Right renal pelvis (tissue), 4 donors: ENCODE data around the gene EGLN1. TPM values are rescaled to one million over a fixed set of nuclear protein-coding genes. Genes with fewer than 3 reads are reported as not detected.
A peak's percentile ranks its signal among the peaks of the same experiment; 100 is the strongest.
"Not testable (repeated sequence)": the region's sequence is repeated elsewhere in the genome, so short reads cannot be mapped to it uniquely, and the experiment has no call there.

ENCODE experiments used
- DNase-seq, 4 donors: peaks; one replicate each; pipeline ENCODE4 v3.0.0-alpha.2; 2013; ENCODE audit warnings: low read depth in 4 of 4, low spot score in 3 of 4, missing footprints in 1 of 4
- polyA plus RNA-seq, 4 donors: library from polyadenylated mRNA; unstranded; fragments of 120-200 nt; gene quantifications; one replicate each; pipeline ENCODE4 v1.2.1, GENCODE V29; 2013; ENCODE audit not compliant: insufficient read length in 4 of 4

Gene EGLN1
- polyA plus RNA-seq, 4 donors: 40.1 to 48.1 (median 44.0) TPM

- DNase-seq: no peak
These were observed 49.6 kb downstream of the EGLN1 start for GRCh38 chr1:231372501-231372900.

DNA sequence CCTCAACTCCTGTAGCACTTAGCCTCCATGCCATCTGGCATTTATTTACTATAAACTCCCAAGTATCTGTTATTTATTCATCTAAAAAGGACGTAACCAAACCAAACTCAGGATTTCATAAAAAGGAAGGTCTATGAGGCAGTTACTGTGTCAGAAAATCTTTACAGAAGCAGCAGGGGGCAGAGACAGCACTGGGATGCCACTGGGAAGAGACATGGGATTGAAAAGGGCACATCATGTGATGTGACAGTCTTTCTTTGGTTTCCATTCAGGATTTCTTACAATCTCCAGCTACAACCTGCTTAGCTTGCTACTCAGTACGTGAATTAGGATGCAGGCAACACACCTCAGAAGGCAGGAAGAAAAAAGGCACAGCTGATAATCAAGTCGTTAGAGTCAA, 52.8 kb downstream of the EGLN1 start:
- no peak for DNase-seq

DNA sequence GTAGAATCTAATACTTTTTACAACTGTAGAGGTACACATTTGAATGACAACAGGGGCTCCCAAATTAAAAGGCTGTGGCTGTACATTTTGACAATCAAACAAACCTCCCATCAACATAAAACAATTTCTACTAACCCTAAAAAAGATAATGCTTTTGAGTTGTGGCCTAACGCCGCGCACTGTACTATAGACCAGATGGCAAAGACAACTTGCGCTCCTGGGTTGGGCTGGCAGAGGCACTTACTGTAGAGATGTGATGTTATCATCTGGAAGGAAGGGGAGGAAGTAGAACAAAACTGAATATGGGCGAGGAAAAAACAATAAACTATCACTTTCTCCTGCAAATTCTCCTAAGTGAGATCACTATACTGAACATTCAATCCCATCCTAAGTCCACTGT, 57.9 kb downstream of the EGLN1 start:
- DNase-seq: no peak

GRCh38 chr1:231363624-231364023, 58.5 kb downstream of the EGLN1 start:
- no peak for DNase-seq

DNA sequence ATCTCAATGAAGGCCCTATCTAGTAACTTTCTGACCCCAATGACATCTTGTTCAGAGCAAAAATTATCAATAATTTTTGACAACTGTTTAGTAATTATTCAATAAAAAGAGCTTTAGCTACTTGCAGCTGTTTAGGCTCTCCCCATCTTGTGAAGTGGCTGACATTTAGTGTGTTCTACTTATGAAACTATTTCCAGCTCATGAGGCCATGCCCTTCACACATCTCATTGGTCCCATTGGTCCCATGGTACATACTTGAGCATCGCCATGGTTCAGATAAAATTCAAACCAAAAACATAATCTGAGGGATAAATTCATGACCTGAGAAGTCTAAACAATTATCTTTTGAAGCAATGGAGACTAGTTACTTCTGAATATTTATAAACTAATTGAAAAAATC, 59.8 kb downstream of the EGLN1 start:
- no peak for DNase-seq

GRCh38 chr1:231359113-231359512, 63.0 kb downstream of the EGLN1 start:
- no peak for DNase-seq

- peak in 1 of 4 donors; percentile 25 for DNase-seq
These were observed 64.2 kb downstream of the EGLN1 start for GRCh38 chr1:231357831-231358354.

DNA sequence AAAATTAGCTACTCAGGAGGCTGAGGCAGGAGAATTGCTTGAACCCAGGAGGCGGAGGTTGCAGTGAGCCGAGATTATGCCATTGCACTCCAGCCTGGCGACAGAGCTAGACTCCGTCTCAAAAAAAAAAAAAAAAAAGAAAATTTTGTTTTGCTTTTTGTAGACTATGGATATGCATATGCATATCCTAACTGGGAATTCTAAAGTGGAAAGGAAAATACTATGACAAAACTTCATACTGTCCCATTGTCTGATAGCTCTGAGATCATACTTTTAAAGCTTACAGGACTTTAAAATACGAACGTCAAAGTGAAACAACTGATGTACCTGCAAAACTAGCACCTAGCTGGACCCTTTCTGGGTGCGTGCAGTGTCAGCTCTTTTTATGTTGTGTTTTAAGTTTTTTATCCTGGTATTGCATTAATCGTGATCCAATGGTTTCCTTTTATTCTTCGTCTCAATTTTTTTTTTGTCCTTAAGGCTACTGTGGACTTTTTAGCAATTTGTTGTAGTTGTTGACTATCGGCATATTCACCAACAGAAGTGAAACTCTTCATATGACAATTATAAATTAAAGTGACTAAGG, 64.8 kb downstream of the EGLN1 start:
- no peak for DNase-seq

- no peak for DNase-seq
These were observed 66.9 kb downstream of the EGLN1 start for GRCh38 chr1:231355171-231355570.

DNA sequence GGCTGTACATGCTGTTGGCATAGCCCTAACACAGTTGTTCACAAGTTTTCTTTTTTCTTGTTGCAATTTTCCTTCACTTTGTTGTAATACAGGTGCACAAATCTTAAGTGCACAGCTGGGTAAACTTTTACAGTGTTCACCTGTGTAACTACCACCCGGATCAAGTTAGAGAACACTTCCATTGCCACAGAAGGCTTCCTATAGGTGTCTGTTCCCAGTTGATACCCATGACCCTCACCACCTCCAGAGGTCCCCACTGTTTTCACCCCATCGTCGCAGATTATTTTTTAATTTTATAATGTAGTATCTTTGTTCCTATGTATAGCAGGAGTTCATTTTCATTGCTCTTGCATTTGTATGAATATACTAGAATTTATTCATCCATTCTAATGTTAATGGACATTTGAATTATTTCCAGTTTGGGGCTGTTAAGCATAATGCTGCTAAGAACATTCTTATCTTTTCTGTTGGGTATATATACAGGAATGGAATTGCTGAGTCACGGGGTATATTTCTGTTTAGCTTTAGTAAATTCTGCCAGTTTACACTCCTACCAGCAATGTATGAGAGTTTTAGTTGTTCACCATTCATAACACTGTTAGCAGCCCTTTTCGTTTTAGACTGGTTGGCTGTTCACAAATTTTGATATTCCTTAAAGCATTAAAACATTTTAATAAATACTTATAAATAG, 67.6 kb downstream of the EGLN1 start:
- DNase-seq: no peak

GRCh38 chr1:231353086-231353485, 69.0 kb downstream of the EGLN1 start:
- no peak for DNase-seq

GRCh38 chr1:231351816-231352215, 70.3 kb downstream of the EGLN1 start:
- DNase-seq: no peak

DNA sequence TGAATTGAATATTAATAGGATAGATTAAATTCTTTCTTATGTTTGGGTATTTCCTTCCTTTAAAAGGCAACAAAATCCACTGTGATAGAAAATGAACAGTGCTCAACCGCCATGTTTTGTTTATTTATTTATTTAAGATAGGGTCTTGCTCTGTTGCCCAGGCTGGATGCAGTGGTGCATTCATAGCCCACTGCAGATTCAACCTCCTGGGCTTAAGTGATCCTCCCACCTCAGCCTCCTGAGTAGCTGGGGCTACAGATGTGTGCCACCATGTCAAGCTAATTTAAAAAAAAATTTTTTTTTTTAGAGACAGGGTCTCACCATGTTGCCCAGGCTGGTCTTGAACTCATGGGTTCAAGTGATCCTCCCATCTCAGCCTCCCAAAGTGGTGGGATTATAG, 73.2 kb downstream of the EGLN1 start:
- not testable (repeated sequence) for DNase-seq

GRCh38 chr1:231348442-231348841, 73.6 kb downstream of the EGLN1 start:
- no peak for DNase-seq

- no peak for DNase-seq
These were observed 74.1 kb downstream of the EGLN1 start for GRCh38 chr1:231347961-231348360.

DNA sequence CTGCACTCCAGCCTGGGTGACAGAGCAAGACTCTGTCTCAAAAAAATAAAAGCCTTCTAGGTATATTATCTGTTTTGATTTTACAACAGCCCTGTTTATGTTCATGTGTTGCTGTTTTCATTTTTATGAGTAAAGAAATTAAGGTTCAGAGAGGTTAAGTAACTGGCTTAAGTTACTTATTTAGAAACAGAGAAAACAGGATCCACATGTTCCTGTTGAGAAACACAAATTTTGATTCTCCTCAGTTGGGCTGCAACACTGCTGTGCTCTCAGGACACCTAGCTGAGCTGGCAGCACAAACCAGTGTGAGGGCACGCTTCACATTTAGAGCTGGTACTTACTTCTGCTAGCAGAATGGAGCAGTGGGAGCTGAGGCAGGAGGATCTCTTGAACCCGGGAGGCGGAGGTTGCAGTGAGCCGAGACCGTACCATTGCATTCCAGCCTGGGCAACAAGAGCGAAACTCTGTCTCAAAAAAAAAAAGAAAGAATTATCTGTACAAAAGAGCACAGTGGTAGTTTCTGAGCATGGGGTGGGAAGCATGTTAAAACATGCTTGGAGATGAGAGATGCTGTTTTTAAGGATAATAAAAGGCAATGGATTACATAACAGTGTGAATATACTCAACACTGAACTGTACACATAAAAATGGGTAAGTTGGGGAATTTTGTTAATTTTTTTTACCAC, 81.6 kb downstream of the EGLN1 start:
- DNase-seq: no peak

DNA sequence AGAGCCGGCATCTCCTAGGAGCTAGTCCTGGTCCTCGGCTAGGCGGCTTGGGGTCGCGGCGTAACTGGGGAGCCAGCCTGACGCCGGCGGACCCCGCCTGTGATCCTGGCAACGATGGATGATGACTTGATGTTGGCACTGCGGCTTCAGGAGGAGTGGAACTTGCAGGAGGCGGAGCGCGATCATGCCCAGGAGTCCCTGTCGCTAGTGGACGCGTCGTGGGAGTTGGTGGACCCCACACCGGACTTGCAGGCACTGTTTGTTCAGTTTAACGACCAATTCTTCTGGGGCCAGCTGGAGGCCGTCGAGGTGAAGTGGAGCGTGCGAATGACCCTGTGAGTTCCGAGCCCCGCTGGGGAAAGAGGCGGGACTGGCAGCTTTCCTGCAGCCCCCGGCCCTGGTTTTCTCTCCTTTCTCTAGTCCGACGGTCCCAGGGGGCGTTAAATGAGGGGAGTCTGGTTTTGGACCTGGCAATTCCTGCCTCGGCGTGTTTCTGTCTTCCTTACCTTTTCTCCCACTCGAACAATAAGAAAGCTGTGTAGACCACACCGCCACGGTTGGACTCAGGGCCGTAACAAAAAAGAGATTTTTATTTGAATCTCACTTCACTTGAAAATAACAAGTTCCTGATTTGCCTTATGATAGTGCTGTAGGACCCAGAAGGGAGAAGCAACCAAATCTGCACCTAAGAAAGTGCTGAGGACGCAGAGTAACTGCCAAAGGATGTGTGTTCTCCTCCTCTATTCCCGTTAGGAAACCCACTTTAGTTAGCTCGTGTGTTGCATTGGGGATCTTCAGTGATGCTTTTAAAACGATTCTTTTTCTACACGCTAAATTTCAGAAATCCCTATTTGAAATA, 83.6 kb downstream of the EGLN1 start, which contains the start of gene SPRTN:
SPRTN (plus strand) TSS at position 24 of the 859 bp plus-strand sequence; CDS start at position 115, 91 bp downstream.
- DNase-seq: peak in 1 of 4 donors; percentile 25

- peak; percentile 97 to 100 (median 98) for DNase-seq
These were observed 84.4 kb downstream of the EGLN1 start, which contains the start of gene EXOC8 for GRCh38 chr1:231337472-231338269. Gene EXOC8 (minus strand): TSS chr1:231337852. CDS start chr1:231337745, 107 bp downstream.

DNA sequence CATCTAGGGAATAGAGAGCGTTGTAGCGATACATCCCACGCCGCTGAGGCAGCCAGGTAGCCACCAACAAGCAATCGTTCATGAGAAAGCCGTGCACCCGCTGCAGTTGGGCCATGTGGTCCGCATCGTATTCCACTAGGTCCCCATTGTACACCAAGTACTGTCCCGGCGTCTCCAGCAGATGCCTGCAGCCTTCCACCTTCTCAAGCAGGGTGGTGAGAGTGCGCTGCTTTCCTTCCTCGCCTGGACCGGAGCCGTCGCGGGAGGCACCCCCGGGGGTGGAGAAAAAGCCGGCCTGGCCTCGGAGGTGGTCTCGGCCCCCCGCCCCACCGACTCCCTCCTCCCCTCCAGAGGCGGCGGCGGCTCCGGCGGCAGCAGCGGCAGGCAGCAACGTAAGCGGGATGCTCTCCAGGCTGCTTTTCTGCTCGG, 85.0 kb downstream of the EGLN1 start:
- DNase-seq: no peak
